Nephron (organoid): Measurements from ENCODE around the gene AK5.

Experiments used
- H3K27ac Mint-ChIP-seq, 3 experiments: 2 replicates each; pipeline ENCODE4 v1.8.0; 2020; ENCODE audit warnings: mixed read lengths in 3 of 3, mild to moderate bottlenecking in 2 of 3, moderate library complexity in 1 of 3
- H3K27me3 Mint-ChIP-seq: 2 replicates; pipeline ENCODE4 v1.8.0; 2021; ENCODE audit warnings: low read depth, mild to moderate bottlenecking, moderate library complexity, mixed read lengths
- H3K36me3 Mint-ChIP-seq: 2 replicates; pipeline ENCODE4 v1.8.0; 2020; ENCODE audit warnings: low read depth, mixed read lengths
- H3K4me1 Mint-ChIP-seq: 2 replicates; pipeline ENCODE4 v1.8.0; 2020; ENCODE audit warnings: mixed read lengths
- H3K4me3 Mint-ChIP-seq, 3 experiments: 2 replicates each; pipeline ENCODE4 v1.8.0; 2020; ENCODE audit warnings: mild to moderate bottlenecking in 3 of 3, mixed read lengths in 3 of 3, moderate library complexity in 2 of 3
- H3K9me3 Mint-ChIP-seq: 2 replicates; pipeline ENCODE4 v1.8.0; 2020; ENCODE audit warnings: mixed read lengths
- TF ChIP-seq, protein P1 (sequence below), 3 experiments: fragments of 200-600 bp; sonication (generic); IDR thresholded peaks; one replicate each; pipeline ENCODE4 v1.5.0; 2021; ENCODE audit warnings: antibody characterized with exemption in 3 of 3; ENCODE audit not compliant: unreplicated experiment in 3 of 3

Gene AK5

DNA sequence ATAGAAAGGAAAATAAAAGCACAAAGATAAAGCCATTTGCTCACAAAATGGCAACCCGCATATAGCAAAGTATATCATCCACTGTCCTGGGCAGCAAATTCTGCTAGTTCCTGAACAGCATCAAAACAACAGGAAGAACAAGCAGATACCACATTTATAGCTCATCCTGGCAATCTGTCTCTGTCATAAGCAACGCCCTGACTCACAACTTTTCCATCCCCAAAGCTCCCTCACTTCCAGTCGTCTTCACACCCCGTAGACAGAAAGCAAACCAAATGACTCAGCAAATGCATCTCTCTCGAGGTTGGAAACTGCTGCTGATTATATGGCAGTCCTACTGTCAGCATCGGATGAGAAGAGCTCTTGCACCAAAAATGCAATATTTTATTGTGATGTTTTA is 65.8 kb downstream of the AK5 start:
- Mint-ChIP-seq H3K4me1 (no peaks in the 10 kb centered on the region), H3K9me3 (no peaks in the 10 kb centered on the region), H3K27ac (no peak overlapping the region), H3K4me3 (no peak overlapping the region), H3K27me3 (no peaks in the 10 kb centered on the region), H3K36me3 (no peaks in the 10 kb centered on the region)
- TF ChIP-seq, protein P1, sequence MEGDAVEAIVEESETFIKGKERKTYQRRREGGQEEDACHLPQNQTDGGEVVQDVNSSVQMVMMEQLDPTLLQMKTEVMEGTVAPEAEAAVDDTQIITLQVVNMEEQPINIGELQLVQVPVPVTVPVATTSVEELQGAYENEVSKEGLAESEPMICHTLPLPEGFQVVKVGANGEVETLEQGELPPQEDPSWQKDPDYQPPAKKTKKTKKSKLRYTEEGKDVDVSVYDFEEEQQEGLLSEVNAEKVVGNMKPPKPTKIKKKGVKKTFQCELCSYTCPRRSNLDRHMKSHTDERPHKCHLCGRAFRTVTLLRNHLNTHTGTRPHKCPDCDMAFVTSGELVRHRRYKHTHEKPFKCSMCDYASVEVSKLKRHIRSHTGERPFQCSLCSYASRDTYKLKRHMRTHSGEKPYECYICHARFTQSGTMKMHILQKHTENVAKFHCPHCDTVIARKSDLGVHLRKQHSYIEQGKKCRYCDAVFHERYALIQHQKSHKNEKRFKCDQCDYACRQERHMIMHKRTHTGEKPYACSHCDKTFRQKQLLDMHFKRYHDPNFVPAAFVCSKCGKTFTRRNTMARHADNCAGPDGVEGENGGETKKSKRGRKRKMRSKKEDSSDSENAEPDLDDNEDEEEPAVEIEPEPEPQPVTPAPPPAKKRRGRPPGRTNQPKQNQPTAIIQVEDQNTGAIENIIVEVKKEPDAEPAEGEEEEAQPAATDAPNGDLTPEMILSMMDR (IDR thresholded peaks at IDR 0.05; ENCODE audit: unreplicated experiment in 3 of 3): no peak

DNA sequence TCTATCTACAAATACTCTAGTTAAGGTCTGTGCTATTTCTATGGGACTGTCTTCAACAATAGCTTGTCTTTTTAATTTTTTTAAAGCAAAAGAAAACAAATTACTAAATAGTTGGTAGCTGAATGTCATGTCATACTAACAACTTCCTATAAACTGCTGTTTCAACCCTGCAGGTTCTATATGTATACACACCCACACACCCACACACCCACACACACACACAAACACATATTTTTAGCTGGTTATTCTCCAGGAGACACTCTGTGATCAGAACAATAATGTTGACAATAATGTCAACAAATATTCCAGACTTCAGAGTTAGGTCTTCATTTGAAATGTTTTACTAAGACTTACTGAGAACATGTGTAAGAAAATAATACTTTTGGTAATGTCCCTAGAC is 66.7 kb downstream of the AK5 start:
- Mint-ChIP-seq H3K9me3 (no peaks in the 10 kb centered on the region), H3K4me3 (no peak overlapping the region), H3K27ac (no peak overlapping the region), H3K36me3 (no peaks in the 10 kb centered on the region), H3K27me3 (peaks cover 1% of the 10 kb centered on the region), H3K4me1 (no peaks in the 10 kb centered on the region)
- TF ChIP-seq, protein P1 (IDR thresholded peaks at IDR 0.05; ENCODE audit: unreplicated experiment in 3 of 3): no peak

DNA sequence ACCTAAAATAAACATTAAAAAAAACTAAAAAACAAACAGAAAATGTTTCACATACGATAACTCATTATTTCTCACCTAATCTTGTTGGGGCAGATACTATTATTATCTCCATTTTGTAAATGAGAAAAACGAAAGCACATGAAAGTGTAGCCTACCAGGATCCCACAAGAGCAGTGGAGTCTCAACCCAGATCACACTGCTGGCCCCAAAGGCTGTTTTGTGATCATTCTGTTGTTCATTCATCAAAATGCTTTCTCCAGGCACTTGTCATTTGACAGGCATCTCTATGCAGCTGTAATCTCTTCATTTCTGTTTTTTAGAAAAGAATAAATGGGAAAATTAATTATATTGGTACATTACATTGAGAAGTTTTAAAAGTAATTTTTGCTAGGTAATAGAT is 67.5 kb downstream of the AK5 start:
- Mint-ChIP-seq H3K9me3 (no peaks in the 10 kb centered on the region), H3K27me3 (peaks cover 3% of the 10 kb centered on the region), H3K4me1 (no peaks in the 10 kb centered on the region), H3K27ac (no peak overlapping the region), H3K4me3 (no peak overlapping the region), H3K36me3 (no peaks in the 10 kb centered on the region)
- TF ChIP-seq, protein P1 (IDR thresholded peaks at IDR 0.05; ENCODE audit: unreplicated experiment in 3 of 3): no peak

DNA sequence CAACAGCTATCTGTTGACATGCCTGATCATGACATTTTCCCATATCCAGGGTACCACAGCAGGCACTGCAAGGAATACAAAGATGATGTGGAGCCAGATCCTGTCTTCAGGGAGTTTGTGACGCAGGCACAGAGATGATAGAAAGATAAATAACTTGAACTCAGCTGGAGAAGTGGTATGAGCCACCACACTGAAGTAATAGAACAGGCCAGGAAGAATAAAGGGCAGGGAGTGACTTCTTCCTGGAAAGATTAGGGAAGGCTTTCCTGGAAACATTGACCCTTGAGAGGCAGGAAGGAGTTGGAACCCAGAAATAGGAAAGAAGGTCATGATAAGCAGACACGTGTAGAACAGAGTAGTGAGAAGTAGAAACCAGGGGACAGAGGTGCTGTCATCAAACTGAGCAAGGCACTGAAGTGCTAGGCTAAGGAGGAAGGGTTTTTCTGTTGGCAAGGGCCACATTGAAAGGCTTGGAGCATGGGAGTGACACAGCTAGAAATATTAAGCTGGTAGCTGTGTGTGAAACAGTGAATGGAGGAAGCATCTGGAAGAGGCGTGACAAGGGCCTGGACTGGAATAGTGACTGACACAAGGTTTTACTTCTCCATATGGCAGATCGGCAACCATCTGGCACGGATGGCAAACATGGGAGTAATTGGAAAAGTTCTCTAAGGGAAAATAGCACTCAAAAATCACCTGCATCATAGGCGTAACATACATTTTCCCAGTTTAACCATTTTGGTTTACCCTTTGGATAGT is 68.4 kb downstream of the AK5 start:
- Mint-ChIP-seq H3K27me3 (peaks cover 3% of the 10 kb centered on the region), H3K4me3 (no peak overlapping the region), H3K36me3 (no peaks in the 10 kb centered on the region), H3K4me1 (no peaks in the 10 kb centered on the region), H3K27ac (no peak overlapping the region), H3K9me3 (no peaks in the 10 kb centered on the region)
- TF ChIP-seq, protein P1 (IDR thresholded peaks at IDR 0.05; ENCODE audit: unreplicated experiment in 3 of 3): no peak

DNA sequence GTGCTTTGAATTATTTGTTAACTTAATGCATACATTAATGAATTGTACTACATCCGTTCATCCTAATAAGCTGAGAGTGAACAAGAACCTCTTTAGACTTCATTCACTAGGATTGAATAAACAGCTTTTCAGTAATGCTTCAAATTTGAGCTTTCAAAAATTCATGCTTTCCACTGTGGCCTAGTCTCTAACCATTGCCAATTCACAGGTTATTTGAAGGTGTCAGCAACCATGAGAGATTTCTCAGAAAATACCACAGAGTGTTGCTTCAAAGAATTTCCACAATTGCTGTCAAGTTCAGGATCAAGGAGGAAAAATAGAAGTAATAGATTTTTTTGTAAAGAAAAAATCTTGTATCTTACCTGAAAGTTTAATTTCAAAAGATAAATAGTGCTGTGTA is 72.7 kb downstream of the AK5 start:
- H3K36me3 Mint-ChIP-seq: no peaks in the 10 kb centered on the region
- H3K27ac Mint-ChIP-seq: no peak overlapping the region
- H3K27me3 Mint-ChIP-seq: peaks cover 3% of the 10 kb centered on the region
- H3K9me3 Mint-ChIP-seq: no peaks in the 10 kb centered on the region
- TF ChIP-seq, protein P1 (IDR thresholded peaks at IDR 0.05; ENCODE audit: unreplicated experiment in 3 of 3): no peak
- H3K4me1 Mint-ChIP-seq: no peaks in the 10 kb centered on the region
- H3K4me3 Mint-ChIP-seq: no peak overlapping the region

DNA sequence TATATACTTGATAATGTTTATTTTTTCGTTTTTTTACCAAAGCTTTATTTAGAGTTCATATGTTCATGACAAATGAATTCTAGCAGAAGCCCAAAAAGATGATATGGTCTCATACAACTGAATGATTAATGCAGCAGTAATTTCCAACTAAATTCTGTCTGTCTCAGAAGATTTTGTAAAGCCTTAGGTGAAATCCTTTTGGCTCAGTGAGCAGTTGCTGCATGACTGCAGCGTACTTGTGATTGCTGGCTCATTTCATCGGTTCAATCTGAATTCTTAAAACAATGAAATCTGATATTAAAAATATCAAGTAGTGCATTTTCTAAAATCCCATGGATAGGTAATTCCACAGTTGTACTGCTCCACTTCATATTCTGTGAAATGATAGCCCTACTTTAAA is 73.2 kb downstream of the AK5 start:
- H3K4me1 Mint-ChIP-seq: peaks cover 3% of the 10 kb centered on the region
- H3K9me3 Mint-ChIP-seq: no peaks in the 10 kb centered on the region
- no peaks in the 10 kb centered on the region for H3K36me3 Mint-ChIP-seq
- peaks cover 3% of the 10 kb centered on the region for H3K27me3 Mint-ChIP-seq
- no peak overlapping the region for H3K27ac Mint-ChIP-seq
- TF ChIP-seq, protein P1 (IDR thresholded peaks at IDR 0.05; ENCODE audit: unreplicated experiment in 3 of 3): no peak
- no peak overlapping the region for H3K4me3 Mint-ChIP-seq
